Stimulated activated CD4-positive, alpha-beta T cell treated with anti-CD3 and anti-CD28 coated beads, Interleukin-12 subunit alpha, Interleukin-12 subunit beta, amount 100 ng/mL, for 48 hours (primary cell): ENCODE data around the gene PMF1.
"Not testable (repeated sequence)": the region's sequence is repeated elsewhere in the genome, so short reads cannot be mapped to it uniquely, and the experiment has no call there.

Experiments
- DNase-seq, 3 donors: peaks; one replicate each; pipeline ENCODE4 v3.0.0-alpha.2; 2020; ENCODE audit warnings: low read depth in 2 of 3, low spot score in 1 of 3

The PMF1 gene, protein sequence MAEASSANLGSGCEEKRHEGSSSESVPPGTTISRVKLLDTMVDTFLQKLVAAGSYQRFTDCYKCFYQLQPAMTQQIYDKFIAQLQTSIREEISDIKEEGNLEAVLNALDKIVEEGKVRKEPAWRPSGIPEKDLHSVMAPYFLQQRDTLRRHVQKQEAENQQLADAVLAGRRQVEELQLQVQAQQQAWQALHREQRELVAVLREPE

DNA sequence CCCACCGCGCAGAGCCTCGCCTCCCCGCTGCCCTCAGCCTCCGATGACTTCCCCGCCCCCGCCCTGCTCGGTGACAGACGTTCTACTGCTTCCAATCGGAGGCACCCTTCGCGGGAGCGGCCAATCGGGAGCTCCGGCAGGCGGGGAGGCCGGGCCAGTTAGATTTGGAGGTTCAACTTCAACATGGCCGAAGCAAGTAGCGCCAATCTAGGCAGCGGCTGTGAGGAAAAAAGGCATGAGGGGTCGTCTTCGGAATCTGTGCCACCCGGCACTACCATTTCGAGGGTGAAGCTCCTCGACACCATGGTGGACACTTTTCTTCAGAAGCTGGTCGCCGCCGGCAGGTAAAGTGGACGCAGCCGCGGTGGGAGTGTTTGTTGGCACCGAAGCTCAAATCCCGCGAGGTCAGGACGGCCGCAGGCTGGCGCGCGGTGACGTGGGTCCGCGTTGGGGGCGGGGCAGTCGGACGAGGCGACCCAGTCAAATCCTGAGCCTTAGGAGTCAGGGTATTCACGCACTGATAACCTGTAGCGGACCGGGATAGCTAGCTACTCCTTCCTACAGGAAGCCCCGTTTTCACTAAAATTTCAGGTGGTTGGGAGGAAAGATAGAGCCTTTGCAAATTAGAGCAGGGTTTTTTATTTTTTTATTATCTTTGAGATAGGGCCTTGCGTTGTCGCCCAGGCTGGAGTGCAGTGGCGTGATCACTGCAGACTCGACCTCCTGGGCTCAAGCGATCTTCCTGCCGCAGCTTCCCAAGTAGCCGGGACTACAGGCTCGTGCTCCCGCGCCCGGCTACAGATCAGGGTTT, at the start of gene PMF1:
PMF1 (plus strand) TSS at position 175 of the 811 bp plus-strand sequence; CDS start at position 184, 9 bp downstream.
- DNase-seq = peak; percentile 93 to 96 (median 95)

DNA sequence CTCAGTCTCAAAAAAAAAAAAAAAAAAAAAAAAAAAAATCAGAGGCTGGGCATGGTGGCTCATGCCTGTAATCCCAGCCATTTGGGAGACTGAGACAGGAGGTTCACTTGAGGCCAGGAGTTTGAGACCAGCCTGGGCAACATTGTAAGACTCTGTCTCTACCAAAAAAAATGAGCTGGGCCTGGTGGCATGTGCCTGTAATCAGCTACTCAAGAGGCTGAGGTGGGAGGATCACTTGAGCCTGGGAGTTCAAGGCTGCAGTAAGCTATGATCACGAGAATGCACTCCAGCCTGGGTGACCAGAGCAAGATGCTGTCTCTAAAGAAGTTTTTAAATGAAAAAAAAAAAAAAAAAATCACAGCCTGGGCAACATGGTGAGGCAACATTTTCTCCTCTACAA, 49.1 kb upstream of the PMF1 start:
- no peak for DNase-seq

DNA sequence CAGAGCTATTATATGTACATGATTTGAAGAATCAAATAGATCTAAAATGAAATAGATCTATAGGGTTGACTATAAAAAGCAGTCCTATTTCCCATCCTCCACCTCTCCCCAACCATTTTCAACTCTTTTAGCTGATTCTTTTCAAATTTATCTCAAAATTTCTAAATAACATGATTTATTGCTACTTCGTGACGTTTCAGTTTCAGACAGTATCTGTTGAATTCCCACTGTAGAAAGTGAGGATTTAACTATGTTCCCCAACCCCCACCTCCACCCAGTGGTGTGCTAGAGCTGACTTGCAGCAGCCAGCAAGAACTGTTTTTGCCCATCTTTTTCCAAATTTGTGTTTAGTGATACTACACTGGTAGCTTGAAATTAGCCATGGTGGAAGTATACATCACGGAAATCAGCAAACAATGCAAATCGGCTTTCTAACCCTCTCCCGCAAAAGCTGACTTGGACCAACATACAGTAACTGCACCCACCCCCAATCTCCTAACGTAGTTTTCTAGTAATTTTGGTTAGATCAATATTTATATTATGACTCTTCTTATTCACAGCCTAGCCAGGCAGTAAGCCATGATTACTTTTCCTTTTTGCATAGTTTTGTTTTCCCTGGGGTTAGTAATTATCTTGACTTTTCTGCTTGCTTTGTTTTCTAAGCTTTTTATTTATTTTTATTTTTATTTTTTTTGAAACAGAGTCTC, 48.5 kb upstream of the PMF1 start:
- DNase-seq = no peak

DNA sequence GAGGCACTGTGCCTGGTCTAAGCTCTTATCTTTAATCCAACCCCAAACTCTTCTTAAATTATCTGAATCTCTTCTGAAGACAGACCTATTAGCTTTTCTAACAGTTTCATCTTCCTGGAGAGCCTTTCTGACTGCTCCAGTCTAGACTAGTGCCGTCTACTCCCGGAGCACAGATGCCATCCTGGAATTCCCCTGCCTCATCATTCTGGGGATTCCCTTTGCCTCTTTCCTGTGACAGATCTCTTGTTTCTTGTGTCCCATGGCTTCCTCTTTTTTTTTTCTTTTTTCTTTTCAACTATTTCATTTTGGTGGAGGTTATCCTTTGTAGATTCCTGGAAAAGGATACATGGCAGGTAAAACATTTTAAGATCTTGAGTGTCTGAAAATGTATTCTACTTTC, 47.7 kb upstream of the PMF1 start:
- no peak for DNase-seq

DNA sequence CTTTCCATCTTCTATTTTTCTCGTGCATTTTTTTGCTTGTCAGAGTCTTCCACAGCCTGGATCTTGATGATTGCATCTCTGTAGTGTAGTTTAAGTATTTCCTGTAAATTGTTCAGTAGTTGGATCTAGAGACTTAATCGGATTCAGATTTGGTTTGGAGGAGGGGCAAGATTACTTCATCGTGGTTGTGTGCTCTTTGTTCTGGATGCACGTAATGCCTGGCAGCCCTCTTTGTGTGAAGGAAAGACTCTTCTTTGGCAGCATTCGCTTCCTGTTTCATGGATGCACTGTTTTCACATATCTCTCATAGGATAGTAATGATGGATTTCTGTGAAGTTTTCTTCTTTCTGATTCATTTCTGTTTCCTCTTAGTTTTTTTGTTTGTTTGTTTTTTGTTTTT, 45.3 kb upstream of the PMF1 start:
- no peak for DNase-seq

DNA sequence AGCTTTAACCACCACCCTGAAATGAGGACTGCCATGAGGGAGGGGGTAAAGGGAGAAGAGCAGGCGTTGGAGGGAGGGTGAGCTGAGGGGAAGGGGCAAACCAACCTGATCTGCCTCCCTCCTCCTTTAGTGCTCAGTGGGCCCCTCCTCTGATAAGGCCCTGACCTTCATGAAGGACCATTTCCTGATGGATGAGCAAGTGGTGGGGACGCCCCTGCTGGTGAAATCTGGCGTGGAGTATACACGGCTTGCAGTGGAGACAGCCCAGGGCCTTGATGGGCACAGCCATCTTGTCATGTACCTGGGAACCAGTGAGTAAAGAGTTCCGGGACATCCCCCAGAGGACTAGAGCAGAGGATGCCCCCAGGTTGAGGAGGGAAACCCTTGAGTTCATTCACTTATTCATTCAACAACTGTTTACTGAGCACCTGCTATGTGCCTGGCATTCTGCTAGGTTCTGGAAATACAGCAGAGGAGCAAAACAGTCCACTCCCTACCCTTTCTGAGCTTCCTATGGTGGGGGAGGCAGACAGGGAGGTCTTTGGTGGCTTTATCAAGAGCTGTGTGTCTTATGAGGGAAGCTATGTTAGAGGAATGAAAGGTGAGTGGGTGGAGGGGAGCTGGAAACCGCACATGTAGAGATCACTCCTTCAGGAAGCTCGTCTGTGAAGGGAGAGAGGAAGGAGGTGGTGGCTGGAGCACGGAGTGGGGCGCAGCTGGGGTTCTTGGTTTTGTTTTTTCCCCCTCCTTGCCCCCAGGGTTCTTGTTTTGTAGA, 39.9 kb upstream of the PMF1 start:
- no peak for DNase-seq

DNA sequence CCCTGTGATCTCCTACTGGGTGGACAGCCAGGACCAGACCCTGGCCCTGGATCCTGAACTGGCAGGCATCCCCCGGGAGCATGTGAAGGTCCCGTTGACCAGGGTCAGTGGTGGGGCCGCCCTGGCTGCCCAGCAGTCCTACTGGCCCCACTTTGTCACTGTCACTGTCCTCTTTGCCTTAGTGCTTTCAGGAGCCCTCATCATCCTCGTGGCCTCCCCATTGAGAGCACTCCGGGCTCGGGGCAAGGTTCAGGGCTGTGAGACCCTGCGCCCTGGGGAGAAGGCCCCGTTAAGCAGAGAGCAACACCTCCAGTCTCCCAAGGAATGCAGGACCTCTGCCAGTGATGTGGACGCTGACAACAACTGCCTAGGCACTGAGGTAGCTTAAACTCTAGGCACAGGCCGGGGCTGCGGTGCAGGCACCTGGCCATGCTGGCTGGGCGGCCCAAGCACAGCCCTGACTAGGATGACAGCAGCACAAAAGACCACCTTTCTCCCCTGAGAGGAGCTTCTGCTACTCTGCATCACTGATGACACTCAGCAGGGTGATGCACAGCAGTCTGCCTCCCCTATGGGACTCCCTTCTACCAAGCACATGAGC, 36.1 kb upstream of the PMF1 start:
- DNase-seq = no peak

DNA sequence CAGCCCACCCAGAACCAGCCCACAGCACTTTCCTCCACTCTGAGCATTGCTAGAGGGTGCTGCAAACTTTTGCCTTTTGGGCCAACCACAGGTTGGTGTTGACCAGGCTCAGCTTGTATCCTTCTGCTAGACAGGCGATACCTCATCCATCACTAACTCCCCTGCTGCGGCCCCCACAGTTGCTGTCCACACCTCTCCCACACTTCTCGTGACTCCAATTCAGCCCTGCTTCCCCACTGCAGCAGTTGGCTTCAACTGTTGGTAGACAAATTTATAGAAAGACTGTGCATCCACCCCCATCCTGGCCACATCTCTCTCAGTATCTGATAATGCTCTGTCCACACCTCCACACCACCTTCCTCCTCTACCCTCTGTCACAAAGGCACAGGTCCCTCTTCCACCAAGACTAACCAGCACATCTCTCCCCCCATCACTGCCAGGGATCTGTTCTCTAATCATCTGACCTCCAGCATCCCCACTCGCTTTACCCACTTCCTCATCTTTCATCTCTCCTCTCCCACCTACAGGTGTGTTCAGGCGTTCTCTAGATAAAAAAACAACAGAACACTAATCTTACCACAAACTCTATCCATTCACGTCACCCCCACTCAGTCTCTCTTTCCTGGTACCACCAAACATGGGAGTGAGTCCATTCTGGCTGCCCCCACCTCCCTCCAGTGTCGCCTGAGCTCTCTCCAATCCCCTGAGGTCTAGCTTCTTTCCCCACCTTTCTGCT, 34.7 kb upstream of the PMF1 start:
- DNase-seq = no peak

DNA sequence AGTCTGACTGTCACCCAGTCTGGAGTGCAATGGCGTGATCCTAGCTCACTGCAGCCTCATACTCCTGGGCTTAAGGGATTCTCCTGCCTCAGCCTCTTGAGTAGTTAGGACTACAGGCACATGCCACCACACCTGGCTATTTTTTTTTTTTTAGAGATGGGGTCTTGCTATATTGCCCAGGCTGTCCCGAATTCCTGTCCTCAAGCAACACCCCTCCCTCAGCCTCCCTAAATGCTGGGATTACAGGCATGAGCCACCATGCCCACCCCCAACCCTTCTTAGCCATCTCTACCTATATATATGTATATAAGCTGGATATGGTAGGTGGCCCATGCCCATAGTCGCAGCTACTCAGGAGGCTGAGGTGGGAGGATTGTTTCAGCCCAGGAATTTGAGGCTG, 32.3 kb upstream of the PMF1 start:
- DNase-seq = no peak

DNA sequence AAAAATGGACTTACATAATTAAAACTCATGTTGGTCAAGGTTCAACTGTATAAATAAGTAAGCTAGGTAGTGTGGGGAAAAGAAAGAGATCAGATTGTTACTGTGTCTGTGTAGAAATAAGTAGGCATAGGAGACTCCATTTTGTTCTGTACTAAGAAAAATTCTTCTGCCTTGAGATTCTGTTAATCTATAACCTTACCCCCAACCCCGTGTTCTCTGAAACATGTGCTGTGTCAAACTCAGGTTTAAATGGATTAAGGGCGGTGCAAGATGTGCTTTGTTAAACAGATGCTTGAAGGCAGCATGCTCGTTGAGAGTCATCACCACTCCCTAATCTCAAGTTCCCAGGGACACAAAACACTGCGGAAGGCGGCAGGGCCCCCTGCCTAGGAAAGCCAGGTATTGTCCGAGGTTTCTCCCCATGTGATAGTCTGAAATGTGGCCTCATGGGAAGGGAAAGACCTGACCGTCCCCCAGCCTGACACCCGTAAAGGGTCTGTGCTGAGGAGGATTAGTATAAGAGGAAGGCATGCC, 31.3 kb upstream of the PMF1 start:
- not testable (repeated sequence) for DNase-seq

DNA sequence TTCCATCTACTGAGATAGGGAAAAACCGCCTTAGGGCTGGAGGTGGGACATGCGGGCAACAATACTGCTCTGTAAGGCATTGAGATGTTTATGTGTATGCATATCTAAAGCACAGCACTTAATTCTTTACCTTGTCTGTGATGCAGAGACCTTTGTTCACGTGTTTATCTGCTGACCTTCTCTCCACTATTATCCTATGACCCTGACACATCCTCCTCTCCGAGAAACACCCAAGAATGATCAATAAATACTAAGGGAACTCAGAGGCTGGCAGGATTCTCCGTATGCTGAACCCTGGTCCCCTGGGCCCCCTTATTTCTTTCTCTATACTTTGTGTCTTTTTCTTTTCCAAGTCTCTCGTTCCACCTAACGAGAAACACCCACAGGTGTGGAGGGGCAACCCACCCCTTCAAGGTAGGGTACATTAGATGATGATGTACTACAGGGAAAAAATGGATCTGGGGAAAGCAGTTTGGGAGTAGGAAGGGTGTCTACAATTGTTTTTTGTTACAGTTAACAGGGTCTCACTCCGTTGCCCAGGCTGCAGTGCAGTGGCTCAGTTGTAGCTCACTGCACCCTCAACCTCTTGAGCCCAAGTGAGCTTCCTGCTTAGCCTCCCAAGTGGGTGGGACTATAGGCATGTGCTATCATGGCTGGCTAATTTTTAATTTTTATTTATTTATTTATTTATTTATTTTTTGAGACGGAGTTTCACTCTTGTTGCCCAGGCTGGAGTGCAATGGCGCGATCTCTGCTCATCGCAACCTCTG, 30.6 kb upstream of the PMF1 start:
- not testable (repeated sequence) for DNase-seq

DNA sequence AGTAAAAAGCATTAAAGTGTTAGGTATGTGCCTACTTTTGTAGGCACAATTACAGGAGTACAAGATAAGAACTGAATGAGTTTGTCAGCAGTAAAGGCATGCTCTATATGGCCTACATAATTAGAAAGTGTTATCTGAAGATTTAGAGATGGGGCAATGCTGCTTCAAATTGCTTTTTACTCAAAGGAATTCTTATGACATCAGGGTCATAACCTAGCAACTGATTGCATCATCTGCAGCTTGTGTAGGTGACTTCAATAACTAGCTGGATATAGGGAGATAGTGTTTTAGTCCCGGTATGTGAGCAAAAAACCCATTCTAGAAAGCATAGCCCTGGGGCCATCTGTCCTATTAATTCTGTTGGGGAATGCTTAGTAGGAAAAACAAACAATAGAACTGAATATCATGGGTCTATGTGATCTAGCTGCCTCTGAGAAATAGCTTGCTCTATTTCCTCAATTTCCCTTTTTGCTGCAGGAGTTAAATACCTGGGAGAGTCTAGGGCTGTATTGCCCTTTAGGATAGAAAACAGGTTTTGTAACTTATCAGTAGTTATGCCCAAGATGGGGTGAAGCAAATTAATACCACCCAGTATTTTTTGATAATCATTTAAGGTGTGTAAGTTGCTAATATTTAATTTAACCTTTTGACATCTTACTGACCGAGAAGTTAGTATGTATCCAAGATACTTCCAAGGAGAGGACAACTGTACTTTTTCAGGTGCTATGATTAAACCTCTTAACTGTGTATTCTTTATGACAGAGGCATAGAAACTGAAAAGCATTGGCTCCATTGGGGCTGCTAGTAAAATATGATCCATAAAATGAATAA, 26.2 kb upstream of the PMF1 start:
- not testable (repeated sequence) for DNase-seq

DNA sequence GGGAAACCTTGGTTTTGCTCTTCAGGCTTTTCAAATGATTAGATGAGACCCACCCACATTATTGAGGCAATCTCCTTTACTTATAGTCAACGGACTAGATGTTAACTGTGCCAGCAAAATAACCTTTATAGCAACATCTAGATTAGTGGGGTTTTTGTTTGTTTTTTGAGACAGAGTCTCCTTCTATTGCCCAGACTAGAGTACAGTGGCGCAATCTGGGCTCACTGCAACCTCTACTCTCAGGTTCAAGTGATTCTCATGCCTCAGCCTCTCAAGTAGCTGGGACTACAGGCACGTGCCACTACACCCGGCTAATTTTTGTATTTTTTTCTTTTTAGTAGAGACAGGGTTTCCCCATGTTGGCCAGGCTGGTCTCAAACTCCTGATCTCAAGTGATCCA, 22.5 kb upstream of the PMF1 start:
- DNase-seq = not testable (repeated sequence)

DNA sequence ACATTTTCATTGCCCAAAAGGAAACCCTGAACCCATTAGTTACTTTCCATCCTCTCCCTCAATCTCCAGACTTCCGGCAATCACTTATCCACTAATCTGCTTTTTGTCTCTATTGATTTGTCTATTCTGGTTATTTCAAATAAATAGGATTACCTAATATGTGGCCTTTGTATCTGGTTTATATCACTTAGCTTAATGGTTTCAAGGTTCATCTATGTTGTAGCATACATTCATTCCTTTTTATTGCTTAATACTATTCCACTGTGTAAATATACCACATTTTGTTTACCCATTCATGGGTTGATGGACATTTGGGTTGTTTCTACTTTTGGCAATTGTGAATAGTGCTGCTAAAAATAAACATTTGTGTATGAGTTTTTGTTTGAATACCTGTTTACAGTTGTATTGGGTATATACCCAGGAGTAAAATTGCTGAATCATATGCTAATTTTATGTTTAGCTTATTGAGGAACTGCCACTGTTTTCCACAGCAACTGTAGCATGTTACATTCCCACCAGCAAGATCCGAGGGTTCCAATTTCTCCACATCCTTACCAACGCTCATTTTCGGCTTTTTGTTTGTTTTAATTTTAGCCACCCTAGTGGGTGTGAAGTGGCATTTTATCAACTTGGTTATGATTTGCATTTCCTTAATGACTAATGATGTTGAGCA, 21.4 kb upstream of the PMF1 start:
- no peak for DNase-seq

DNA sequence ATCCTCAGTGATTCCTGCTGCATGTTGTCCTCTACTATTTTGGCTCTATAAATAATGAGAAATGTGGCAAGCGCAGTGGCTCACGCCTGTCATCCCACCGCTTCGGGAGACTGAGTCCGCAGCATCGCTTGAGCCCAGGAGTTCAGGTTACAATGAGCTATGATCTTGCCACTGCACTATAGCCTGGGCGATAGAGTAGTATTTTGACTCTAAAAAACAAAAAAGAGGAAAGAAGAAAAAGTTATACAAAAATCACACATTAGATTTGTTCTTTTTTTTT, 19.7 kb upstream of the PMF1 start:
- no peak for DNase-seq

DNA sequence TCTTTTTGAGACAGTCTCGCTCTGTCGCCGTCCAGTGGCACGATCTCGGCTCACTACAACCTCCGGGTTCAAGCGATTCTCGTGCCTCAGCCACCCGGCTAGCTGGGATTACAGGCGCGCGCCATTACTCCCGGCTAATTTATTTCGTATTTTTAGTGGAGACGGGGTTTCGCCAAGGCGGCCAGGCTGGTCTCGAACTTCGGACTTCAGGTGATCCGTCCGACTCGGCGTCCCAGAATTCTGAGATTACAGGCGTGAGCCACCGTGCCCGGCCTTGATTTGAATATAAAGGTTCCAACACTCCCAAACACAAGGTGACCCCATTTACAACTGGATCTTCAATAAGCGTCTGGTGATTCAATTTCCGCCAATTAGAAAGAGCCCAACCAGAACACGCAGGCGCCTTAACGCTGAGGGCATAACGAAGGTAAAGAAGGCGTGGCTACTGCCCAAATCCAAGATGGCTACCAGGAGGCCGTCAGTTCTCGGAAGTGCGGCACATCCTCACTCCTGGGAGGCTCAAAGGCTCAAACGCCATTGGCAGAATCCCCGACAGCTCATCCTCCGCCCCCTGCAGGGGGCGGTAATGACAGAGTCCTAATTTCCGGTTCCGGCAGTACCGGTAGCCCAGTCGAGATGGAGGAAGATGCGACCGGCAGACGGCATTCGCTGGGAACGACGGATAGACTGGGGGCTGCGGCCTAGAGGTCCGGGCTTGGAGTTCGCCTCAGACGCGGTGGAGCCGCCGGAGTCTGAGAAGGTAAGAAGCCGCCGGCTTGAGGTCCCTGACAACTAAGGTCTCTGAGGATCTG, 19.1 kb upstream of the PMF1 start, which contains the start of gene SLC25A44:
SLC25A44 (plus strand) TSS at position 617 of the 812 bp plus-strand sequence. CDS start 5,744 bp downstream, outside the sequence.
- peak; percentile 94 to 96 (median 95) for DNase-seq

DNA sequence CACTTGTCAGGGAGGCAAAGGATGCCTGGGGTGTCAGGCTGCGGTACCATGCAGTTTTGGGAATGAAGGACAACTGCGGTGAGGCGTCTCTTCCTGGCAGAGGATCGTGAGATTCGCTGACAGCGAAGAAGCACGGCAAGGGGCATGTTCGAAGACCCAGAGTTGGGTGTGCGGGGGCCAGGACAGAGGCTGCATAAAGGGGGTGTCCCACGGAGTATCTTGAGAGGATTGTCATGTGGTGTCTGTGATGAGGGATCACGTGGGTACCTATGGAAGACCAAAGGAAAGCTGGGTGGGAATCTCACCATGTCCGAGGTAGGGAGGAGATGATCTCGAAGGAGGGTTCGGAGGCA, 18.5 kb upstream of the PMF1 start:
- DNase-seq = no peak
